COLO829 (cell line): Measurements from ENCODE around the gene CHD5.
"Not testable (repeated sequence)": the region's sequence is repeated elsewhere in the genome, so short reads cannot be mapped to it uniquely, and the experiment has no call there.

Source experiments
- DNase-seq: peaks from one replicate; pipeline ENCODE4 v3.0.0; 2012; ENCODE audit warnings: low spot score

Gene CHD5

DNA sequence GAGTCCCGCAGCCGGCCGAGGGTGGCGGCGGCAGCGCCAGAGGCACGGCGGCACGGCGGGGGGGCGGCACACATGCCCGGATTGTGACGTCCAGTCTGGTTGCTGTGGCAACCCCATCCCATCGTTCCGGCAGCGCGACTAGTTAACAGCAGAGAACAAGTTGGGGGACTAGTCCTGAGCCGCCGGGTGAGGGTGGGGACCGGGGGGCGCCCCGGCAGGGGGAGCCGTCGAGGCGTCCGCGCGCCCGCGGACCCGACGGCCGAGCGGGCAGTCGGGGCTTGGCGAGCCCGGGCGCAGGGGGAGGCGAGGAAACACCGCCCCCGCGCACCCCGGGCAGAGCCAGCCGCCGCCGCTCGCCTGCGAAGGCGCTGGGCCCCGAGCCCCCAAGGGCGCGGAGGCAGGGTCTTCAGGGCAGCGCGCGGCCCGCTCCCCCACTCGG lies at the start of gene CHD5:
CHD5 (minus strand) TSS at position 54 of the 439 bp plus-strand sequence. CDS start 298 bp downstream, outside the sequence.
- no peak for DNase-seq

GRCh38 chr1:6225651-6226050 lies 45.5 kb upstream of the CHD5 start:
- no peak for DNase-seq

DNA sequence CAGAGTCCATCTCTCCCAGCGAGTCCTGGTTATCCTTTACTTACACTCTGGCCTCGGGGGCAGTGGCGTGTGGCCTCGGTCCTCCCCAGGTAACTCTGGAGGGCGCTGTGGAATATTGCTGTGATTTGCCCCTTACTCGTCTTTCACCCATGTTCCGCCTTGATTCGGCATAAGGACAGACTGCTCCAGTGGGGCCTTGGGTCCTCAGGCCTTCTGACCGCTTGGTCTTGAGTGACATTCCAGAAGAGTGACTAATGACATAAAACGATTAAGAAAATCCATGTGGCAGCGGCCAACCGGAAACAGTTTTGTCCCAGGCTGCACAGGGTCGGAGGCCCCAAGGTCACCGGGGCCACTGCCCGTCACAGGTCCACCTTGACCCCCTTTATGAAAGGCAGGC lies 44.6 kb upstream of the CHD5 start:
- DNase-seq, result no peak

DNA sequence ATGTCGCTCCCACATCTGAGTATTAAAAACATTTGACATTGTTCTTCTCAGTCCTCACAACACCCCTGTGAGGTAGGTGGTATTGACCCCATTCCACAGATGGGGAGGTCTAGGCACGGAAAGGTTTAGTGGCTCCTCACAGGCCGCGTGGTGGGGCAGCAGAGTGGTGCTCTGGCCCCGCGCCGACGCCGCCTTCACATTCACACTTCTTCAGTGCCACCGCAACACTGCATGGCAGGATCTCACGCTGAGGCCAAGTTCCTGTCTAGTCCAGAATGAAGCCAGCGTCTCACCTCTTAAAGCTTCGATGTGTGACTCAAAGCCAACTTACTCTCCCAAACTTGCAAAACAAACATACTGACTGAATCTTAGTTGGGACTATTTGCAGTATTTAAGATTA lies 43.5 kb upstream of the CHD5 start:
- DNase-seq, result no peak

GRCh38 chr1:6222636-6223035 lies 42.5 kb upstream of the CHD5 start:
- DNase-seq, result no peak

GRCh38 chr1:6221210-6221784 lies 41.2 kb upstream of the CHD5 start:
- DNase-seq, result no peak

DNA sequence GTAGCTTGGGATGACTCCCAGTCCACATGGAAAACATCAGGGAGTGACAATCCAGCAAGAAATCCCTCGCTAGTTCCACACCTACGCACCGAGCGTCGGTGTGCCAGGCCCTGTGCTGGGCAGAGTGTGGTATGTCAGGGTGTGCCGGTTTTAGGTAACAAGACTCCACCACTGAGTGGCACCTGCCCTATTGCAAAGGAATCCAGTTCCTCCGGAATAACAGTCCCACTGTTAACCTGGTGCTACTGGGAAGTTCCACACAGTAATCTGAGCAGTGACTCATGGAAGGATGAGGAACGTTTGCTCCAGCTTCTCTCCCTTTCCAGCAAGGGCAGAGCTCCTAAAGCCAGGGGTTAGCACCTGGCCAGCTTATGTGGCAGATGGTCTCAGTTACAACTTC lies 40.1 kb upstream of the CHD5 start:
- no peak for DNase-seq

DNA sequence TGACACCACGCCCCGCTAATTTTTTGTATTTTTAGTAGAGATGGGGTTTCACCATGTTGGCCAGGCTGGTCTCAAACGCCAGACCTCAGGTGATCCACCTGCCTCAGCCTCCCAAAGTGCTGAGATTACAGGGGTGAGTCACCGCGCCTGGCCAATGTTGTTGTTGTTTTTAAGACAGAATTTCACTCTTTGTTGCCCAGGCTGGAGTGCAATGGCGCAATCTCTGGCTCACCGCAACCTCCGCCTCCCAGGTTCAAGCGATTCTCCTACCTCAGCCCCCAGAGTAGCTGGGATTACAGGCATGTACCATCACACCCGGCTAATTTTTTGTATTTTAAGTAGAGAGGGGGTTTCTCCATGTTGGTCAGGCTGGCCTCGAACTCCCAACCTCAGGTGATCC lies 39.5 kb upstream of the CHD5 start:
- not testable (repeated sequence) for DNase-seq

GRCh38 chr1:6218375-6219164 lies 38.4 kb upstream of the CHD5 start:
- DNase-seq, result no peak

GRCh38 chr1:6212193-6212959 lies 32.3 kb upstream of the CHD5 start:
- DNase-seq, result no peak

- DNase-seq, result no peak
Measured at GRCh38 chr1:6211731-6212130, 31.6 kb upstream of the CHD5 start.

DNA sequence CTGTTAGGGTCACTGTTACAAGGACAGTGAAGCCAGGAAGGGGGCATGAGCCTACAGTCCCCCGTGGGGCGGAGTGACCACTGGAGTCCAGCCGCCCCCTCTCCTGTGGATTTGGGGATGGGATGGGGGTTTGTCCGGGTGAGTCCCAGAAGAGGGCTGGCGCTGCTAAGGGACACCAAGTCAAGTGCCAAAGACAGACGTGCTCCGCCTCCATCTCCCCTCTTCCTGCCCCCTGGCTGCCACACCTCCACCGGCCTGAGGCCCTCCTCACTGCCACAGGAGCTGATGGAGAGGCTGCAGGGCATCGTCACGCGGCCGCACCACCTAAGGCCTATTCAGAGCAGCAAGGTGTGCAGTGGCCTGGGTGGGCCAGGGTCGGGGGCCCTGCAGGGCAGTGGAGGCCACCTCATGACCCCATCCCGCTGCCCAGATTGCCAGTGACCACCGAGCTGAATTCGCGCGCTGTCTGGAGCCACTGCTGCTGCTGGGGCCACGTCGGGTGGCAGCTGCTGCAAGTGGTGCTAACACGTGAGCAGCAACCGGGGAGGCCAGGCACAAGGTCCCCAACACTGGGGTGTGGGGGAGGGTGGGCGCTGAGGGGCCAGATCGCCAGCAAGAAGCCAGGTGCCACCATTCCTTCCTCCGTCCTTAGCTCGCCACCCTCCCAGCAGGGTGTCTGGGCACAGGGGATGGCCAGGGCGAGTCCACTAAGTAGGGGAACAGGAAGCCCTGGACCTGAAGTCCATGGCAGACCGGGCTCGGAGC lies 30.7 kb upstream of the CHD5 start:
- DNase-seq, result no peak

- no peak for DNase-seq
Measured at GRCh38 chr1:6209661-6210580, 29.8 kb upstream of the CHD5 start.

DNA sequence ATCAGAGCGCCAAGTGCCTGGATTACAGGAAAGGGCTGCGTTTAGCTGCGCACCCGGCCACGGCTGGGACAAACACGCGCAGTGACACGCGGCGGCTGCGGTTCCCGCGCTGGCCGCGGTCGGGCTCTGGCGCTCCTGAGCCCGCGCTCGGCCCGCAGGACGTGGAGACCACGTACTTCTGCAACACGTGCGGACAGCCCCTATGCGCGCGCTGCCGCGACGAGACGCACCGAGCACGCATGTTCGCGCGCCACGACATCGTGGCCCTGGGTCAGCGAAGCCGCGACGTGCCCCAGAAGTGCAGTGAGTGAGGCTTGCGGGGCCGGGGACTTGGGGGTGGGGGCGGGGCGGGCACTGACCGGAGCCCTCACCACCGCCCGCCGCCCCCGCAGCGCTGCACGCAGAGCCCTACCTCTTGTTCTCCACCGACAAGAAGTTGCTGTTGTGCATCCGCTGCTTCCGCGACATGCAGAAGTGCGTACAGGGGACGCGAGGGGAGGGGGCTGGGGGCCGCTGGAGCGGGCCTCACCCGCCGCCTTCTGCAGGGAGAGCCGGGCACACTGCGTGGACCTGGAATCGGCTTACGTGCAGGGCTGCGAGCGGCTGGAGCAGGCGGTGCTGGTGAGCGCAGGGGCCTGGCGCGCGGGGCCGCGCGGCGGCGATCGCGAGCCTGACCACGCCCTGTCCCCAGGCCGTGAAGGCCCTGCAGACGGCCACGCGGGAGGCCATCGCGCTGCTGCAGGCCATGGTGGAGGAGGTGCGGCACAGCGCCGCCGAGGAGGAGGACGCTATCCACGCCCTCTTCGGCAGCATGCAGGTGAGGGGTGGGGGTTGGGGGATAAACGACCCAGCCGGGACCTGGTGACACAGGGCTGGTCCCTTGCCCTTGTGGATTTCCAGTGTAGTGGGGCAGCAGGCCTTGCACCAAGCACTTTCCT lies 28.9 kb upstream of the CHD5 start:
- DNase-seq, result peak; percentile 57

GRCh38 chr1:6207921-6208320 lies 27.8 kb upstream of the CHD5 start:
- DNase-seq, result no peak

GRCh38 chr1:6207075-6207885 lies 27.2 kb upstream of the CHD5 start:
- DNase-seq, result no peak

DNA sequence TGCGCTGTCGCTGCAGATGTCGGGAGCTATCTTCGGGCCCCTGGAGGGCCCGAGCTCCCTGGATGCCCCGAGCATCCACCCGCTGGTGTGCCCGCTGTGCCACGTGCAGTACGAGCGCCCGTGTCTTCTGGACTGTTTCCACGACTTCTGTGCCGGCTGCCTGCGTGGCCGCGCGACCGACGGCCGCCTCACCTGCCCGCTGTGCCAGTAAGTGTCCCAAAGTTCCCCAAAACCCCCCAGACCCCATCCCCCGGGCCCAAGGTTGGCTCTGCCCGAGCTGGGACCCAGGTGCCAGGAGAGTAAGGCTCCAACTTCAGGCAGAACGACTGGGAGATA lies 26.4 kb upstream of the CHD5 start:
- DNase-seq, result no peak

GRCh38 chr1:6205849-6206519 lies 25.9 kb upstream of the CHD5 start, which contains the start of gene RNF207:
Gene RNF207, plus strand, starts transcription at chr1:6206119. Its CDS starts 417 bp downstream, at chr1:6206536.
- no peak for DNase-seq

DNA sequence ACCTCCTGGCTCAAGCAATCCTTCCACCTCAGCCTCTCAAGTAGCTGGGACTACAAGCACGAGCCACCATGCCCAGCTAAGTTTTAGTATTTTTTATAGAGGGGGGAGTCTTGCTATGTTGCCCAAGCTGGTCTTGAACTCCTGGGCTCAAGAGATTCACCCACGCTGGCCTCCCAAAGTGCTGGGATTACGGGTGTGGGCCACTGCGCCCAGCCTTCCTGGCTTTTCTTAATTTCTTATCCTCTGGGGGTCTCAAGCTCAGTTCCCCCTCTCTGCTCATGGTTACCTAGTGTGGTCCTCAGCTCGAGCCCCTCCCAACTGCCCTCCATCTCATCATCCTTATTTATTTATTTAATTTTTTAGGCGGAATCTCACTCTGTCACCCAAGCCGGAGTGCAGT lies 22.1 kb upstream of the CHD5 start:
- DNase-seq, result no peak
